Posterior vena cava (tissue), 2 donors: ENCODE measurements around the gene AGMAT. TPM values are rescaled to one million over a fixed set of nuclear protein-coding genes. Genes with fewer than 3 reads are reported as not detected.

ENCODE experiments used
- DNase-seq: peaks from one replicate; pipeline ENCODE4 v3.0.0-alpha.2; 2020; ENCODE audit warnings: low spot score
- intact Hi-C, 2 donors: fragments of 100-400 bp; cut with DNase I; formaldehyde crosslinking; loops; one replicate each; pipeline versions ENCODE4 v1.14.1 to v1.14.2; 2022 to 2023
- total RNA-seq, 2 donors: library from RNA; stranded (reverse); fragmentation: NEBNext Ultra II Directional; extraction: Animal tissue kit (Norgen Biotek cat#: 25700); gene quantifications; one replicate each; pipeline ENCODE4 v1.2.1, GENCODE V29; 2021
- donor health status: DM: yes; HTN: yes; CAD: no.
- donor health status: DM: yes; HTN: yes; CAD: no.

Gene AGMAT
- total RNA-seq, 2 donors from 2014 or later = 0.14 TPM; not detected in 1

DNA sequence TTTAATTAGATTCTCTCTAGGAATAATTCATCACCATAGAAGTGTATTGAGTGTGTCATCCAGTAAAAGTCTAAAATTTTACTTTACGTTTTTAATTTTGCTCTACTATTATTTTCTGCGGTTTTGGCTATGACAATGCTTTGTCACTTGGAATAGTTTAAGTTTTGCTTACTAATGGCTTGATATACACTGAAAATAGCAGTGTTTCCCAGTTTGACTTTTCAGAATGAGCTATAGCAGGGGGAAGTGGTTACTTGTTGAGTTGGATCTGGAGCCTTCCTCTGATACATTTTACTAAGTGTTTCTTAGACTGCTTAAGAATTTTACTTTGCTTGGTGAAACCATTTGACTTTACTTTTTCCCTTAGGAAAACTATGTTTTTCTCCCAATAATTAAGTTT, 53.2 kb downstream of the AGMAT start:
- intact Hi-C loops = no loop called here
- DNase-seq = no peak

DNA sequence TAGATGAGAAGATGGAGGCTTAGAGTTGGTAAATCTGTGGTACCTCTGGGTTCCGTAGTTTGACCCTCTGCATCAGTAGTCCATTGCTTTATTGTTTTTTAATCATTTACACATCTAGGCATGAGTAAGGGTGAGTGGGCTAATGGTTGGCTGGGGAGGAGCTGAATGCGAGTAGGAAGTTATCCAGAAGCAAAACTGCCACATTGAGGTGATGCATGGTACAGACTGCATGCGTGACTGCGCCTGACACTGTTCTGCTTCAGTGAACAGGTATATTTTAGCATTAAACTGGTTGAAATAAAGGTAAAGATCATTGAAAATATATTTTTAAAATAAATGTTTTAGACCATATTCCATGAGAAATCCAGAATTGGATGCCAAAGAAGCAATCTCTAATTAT, 53.8 kb downstream of the AGMAT start:
- intact Hi-C loops = no loop called here
- DNase-seq = no peak

DNA sequence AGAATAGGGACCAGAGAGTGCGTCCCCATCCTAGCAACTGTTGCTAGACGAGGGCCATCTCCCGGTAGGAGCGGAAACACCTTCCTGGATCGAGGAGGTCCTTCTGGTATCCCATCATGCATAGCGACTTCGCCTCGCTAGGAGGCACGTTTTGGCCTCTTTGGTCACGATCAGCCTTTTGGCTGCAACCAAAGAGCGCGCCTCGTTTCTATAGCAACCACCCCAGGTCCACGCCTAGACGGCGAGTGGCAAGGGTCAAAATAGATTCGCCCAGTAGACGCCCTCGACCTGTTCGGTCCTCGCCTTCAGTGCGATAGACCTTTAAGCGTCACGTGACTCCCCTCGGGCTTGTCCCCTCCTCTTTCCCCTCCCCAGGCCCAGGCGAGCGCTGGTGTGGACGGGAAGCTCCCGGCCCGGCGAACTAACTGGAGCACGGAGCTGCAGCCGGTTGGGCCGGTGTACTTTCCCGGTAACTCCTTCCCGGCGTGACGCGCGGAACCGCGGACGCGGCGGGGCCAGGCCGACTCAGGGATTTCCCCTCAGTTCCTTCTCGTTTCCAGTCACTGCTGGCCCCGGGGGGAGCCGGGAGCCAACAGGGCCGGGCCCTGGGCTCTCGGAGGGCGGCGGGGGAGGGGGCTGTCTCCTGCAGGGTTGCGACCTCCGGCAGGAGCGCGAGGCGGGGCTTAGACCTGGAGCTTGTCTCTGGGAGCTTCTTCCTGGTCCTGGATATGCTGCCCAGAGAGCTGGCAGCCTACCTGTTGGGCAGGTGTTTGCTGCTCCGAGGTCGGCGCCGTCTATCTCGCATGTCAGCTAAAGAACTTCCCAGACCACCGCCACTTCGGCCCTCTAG, 58.1 kb downstream of the AGMAT start, which contains the start of gene DNAJC16:
TSS of gene DNAJC16 (plus strand) at position 359 of the 850 bp plus-strand sequence. CDS start 2,258 bp downstream, outside the sequence.
- intact Hi-C loops = no loop called here
- peak; percentile 99 for DNase-seq

DNA sequence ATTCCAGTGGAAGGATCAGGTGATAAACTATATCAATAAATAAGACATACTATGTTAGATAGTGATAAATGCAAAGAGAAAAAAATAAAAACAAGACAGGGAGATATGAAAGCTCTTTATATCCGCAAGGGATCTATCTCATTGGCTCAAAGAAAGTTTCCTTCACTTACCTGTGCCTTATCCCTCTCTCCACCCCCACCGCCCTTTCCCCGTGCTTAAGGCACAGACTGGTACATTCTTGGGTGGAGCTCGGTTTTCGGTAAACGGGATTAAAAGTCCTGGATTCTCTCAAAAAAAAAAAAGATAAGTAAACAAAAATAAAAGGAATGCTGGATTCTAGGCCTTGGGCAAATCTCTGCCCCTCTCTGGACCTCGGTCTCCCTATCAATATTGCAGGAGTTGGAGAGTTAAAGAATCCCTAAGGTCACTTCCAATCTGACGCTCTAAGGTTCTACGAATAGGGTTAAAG, 58.8 kb downstream of the AGMAT start:
- intact Hi-C loops = no loop called here
- no peak for DNase-seq

DNA sequence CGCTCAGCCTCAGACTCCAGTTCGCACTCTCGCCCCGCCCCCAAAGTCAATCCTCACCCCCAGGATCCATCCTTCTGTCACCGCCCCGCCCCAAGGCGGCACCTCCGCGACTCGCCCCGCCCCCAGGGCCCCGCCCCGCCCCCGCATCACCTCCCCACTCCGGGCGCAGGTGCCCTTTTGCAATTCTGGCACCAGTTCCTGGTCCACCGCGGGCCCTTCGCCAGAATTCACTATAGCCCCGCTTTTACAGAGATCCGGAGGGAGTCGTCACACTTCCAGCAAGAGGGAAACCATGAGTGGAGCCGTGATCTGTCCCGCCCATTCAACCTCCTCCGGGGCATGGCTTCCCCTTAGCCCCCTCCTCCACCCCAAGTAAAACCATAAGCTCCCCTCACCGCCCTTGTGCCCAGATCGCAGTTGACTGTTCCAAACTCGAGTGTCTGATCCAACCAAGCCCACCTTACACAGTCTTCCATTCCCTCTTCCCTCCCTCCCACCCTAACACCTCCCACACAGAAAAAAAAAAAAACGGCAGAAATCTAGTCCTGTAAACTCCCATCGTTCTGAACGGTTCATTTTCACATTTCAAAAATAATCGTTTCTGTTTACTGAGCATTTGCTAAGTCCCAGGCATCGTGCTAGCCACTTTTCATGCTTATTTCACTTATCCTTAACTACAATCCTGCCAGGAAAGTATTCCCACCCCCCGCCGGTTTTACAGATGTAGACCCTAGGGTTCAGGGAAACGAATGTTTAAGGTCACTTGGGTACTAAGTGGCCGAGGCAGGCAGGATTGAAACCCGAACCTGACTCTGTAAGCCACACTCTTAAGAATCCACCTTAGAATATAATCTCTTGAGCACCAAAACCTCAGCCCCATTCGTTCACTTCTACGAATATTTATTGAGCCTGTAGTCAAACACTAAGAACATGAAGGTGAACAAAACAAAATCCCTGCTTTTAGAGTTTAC, 59.5 kb downstream of the AGMAT start:
- DNase-seq = peak; percentile 100
- intact Hi-C loops = no loop called here

DNA sequence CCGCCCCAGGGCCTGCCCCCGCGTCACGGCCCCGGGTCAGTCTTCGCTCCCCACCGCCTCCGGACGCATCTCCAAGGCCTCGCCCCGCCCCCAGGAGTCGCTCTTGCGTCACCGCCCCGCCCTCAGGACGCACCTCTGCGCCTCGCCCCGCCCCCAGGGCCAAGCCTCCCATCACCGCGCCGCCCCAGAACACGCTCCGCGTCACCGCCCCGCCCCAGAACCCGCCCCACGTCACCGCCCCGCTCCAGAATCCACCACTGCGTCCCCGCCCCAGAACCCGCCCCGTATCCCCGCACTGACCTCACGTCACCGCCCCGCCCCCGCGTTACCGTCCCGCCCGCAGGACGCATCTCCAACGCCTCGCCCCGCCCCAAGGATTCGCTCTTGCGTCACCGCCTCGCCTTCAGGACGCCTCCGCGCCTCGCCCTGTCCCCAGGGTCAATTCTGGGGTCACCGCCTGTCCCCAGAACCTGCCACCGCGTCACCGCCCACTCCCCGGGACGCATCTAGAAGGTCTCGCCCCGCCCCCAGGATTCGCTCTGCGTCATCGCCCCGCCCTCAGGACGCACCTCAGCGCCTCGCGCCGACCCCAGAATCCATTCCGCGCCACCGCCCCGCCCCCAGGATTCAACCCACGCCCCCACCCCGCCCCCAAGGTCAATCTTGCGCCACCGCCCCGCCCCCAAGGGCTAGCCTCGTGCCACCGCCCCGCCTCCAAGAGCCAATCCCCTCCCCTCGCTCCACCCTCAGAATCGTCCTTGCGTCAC, 60.4 kb downstream of the AGMAT start:
- DNase-seq = peak; percentile 100
- intact Hi-C loops = no loop called here

DNA sequence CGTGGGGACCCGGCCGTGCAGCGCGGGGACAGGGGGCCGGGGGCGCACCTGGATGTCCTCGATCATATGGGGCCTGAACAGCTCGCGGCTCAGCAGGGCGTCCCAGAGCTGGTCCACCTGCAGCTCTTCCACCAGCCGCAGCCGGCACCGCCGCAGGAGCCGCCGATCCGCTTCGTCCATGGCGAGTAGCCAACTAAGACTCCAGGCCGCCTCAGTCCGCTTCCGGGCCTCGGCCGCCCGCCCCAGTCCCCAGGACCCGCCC, 60.9 kb downstream of the AGMAT start, which contains the start of gene CASP9:
TSS of gene CASP9 (minus strand) at position 195 of the 262 bp plus-strand sequence. CDS start at position 180, 15 bp downstream.
- intact Hi-C loops = no loop called here
- no peak for DNase-seq

DNA sequence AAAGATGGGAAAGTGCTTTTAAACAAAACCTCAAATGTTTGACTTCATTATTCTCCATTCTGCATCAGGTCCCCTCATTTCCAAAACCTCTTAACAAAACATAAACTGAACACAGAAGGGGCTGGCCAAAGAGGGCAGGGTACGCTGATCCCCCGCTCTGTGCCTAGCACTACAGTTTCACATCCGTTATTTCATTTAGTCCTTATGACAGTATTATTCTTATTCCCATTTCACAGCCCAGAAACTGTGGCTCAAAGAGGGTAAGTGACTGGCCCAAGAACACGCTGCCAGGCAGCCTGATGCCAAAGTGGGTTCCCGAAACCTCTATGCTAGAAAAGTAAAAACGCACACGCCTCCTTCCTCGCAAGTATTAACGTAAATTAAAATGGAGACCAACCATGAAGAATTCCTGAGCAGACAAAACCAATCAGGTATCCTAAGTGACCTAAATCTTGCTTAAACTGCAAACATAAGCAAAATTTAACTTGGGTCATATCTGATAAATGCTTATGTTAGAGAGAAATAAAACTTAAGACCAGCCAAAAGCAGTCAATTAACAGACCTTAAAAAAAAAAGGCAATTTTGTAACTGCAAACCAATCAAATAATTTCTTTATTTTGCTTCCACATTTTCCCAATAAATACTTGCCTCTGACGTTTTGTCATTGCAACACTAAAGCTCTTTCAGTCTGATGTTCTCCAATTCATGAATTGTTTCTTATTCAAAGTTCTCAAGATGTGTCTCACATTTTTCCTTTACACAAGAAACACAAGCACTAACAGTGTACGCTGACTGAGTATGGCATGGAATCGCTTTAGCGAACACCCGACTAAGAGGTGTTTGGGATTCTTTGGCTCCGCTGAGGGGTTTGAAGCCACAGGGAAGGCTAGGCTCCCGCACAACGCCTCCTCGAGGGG, 61.5 kb downstream of the AGMAT start:
- intact Hi-C loops = no loop called here
- DNase-seq = no peak

DNA sequence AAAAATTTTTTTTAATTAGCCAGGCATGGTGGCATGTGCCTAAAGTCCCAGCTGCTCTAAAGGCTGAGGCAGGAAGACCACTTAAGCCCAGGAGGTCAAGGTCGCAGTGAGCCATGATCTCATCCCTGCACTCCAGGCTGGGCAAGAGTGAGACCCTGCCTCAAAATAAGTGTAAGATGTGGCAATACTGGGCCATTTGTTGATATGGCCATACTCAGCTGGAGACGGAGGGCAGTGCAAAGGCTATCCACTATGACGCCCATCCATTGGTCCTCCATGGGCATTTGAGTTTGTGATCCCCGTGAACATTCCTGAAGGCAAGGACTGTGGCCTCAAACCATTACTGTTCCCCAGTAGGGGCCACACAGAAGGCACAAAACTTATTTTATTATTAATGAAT, 62.3 kb downstream of the AGMAT start:
- intact Hi-C loops = no loop called here
- DNase-seq = no peak

Other genes with a start within 250 kb of the AGMAT start
- 10 to 100 TPM; 33.4 to 39.8 TPM for gene EFHD2, start 175.2 kb downstream of the AGMAT start, total RNA-seq
- 1 to 10 TPM in 1 of 2 donors, not detected in 1; 1.8 TPM for gene CTRC, start 146.6 kb downstream of the AGMAT start, total RNA-seq
- gene CELA2A, start 128.3 kb downstream of the AGMAT start, total RNA-seq = 1 to 10 TPM in 1 of 2 donors, not detected in 1; 1.6 TPM
- gene CELA2B, start 108.9 kb downstream of the AGMAT start, total RNA-seq = under 1 TPM in 1 of 2 donors, not detected in 1; 0.33 TPM
- 10 to 100 TPM in 1 of 2 donors, 1 to 10 TPM in 1; 9.7 to 10.8 TPM for gene CASP9, start 60.8 kb downstream of the AGMAT start, total RNA-seq
- gene DNAJC16, start 58.2 kb downstream of the AGMAT start, total RNA-seq = 10 to 100 TPM; 12.4 to 14.2 TPM
- gene DDI2, start 32.4 kb upstream of the AGMAT start, total RNA-seq = 10 to 100 TPM; 23.8 to 27.4 TPM
- gene PLEKHM2, start 99.3 kb upstream of the AGMAT start, total RNA-seq = 10 to 100 TPM; 62.6 to 75.9 TPM
- 1 to 10 TPM; 1.2 to 1.6 TPM for gene SLC25A34, start 151.2 kb upstream of the AGMAT start, total RNA-seq
- gene TMEM82, start 157.4 kb upstream of the AGMAT start, total RNA-seq = not detected
- 100 to 1,000 TPM; 224 to 328 TPM for gene FBLIM1, start 173.7 kb upstream of the AGMAT start, total RNA-seq
- gene UQCRHL, start 222.6 kb upstream of the AGMAT start, total RNA-seq = under 1 TPM; 0.71 to 0.88 TPM